AG09319 (cell line): ENCODE data around the gene C15orf61.

Experiments used
- DNase-seq: peaks from one replicate; pipeline ENCODE4 v3.0.0-alpha.2; 2010; ENCODE audit warnings: low read depth; ENCODE audit errors: extremely low read depth
- CTCF ChIP-seq: IDR thresholded peaks from 2 replicates; pipeline ENCODE4 v1.5.1; 2011; ENCODE audit warnings: low read depth, mild to moderate bottlenecking, inconsistent platforms, low read length, moderate library complexity

C15orf61 gene

GRCh38 chr15:67575039-67575502, 54.1 kb downstream of the C15orf61 start:
- peak; percentile 10 for DNase-seq
- TF ChIP-seq CTCF = no peak

- no peak for TF ChIP-seq CTCF
- no peak for DNase-seq
Measured at GRCh38 chr15:67578020-67578600, 57.2 kb downstream of the C15orf61 start.

- no peak for TF ChIP-seq CTCF
- DNase-seq = no peak
Measured at GRCh38 chr15:67579164-67579563, 58.2 kb downstream of the C15orf61 start.
